ENCODE data around the gene TMEM18.

GRCh38 chr2:685421-685820, 8.2 kb upstream of the TMEM18 start:
- TF ChIP-seq CTCF (IDR thresholded peaks at IDR 0.05; ENCODE audit: low read length) (no peak), EZH2phosphoT487 (IDR thresholded peaks at IDR 0.05; ENCODE audit: low read length) (no peak), EZH2 (optimal IDR thresholded peaks at IDR 0.05; ENCODE audit: low read depth, low read length) (no peak)

All from MM.1S (cell line).